CD4-positive, alpha-beta T cell treated with Interleukin-15 for 1 hour (primary cell): Measurements from ENCODE around the gene GTF2A1L.
"Not testable (repeated sequence)": the region's sequence is repeated elsewhere in the genome, so short reads cannot be mapped to it uniquely, and the experiment has no call there.

ENCODE experiments used
- DNase-seq: peaks from one replicate; pipeline ENCODE4 v3.0.0-alpha.2; 2020

GTF2A1L gene

DNA sequence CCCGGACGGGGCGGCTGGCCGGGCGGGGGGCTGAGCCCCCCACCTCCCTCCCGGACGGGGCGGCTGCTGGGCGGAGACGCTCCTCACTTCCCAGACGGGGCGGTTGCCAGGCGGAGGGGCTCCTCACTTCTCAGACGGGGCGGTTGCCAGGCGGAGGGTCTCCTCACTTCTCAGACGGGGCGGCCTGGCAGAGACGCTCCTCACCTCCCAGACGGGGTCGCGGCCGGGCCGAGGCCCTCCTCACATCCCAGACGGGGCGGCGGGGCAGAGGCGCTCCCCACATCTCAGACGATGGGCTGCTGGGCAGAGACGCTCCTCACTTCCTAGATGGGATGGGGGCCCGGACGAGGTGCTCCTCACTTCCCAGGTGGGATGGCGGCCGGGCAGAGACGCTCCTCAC, 3.1 kb upstream of the GTF2A1L start:
- not testable (repeated sequence) for DNase-seq

DNA sequence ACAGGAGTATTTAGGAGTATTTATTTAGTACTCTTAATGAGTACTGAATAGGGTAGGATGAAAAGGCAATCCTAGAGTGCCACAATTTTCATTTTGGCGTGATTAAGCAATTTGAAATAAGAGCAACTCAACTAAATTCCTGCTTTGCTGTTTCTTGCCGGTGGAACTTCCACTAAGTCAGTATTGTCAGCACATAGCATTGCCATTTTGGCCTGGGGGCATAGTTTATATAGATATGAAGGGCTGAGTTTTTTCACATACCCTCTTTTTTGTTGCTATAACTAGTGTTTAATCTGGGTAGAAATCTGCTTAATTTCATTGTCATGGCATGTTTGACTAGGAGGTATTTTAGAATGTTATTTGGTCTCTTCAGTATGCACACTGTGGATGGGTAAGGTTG, 1.9 kb downstream of the GTF2A1L start:
- no peak for DNase-seq

DNA sequence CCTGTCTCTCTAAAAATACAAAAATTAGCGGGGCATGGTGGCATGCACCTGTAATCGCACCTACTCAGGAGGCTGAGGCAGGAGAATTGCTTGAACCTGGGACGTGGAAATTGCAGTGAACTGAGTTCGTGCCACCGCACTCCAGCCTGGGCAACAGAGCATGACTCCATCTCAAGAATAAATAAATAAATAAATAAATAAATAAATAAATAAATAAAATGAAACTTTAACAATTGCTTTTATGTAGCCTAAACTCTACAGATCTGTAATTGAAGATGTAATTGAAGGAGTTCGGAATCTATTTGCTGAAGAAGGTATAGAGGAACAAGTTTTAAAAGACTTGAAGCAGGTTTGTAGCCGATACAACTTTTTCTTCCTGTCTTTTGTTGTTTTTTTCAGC, 2.9 kb downstream of the GTF2A1L start:
- DNase-seq = no peak

DNA sequence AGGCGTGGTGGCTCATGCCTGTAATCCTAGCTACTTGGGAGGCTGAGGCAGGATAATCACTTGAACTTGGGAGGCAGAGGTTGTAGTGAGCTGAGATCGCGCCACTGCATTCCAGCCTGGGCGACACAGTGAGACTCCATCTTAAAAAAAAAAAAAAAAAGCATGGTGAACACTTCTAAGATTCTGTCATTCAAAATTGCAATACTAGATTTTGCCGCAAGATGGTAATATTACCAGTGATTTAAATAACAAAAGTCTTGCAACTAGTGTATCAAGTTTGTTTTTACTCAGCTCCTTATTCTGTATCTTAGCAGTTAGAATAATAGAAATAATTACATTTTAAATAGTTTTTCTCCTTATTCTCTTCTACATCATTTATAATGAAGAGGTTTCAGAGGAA, 5.0 kb downstream of the GTF2A1L start:
- not testable (repeated sequence) for DNase-seq

DNA sequence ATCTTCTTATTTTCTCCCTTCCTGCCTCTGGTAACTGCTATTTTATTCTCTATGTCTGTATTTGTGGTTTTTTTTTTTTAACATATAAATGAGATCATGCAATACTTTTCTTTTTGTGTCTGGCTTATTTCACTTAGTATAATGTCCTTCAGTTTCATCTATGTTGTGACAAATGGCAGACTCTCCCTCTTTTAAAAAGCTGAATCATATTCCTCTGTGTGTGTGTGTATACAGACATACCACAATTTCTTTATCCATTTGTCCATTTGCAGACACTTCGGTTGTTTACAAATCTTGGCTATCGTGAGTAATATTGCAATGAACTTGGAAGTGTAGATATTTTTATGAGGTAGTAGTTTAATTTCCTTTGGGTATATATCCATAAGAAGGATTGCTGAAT, 7.0 kb downstream of the GTF2A1L start:
- no peak for DNase-seq

DNA sequence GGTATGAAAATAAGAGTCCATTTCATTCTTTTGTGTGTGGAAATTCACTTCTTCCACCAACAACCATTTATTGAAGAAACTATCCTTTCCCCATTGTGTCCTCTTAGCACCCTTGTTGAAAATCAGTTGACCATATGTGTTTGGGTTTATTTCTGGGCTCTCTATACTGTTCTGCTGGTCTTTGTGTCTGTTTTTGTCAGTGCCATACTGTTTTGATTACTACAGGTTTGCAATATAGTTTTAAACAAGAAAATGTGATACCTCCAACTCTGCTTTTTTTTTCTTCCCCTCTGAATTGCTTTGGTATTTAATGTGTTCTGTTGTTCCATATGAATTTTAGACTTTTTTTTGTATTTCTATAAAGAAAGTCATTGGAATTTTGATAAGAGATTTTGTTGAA, 8.4 kb downstream of the GTF2A1L start:
- DNase-seq = no peak

DNA sequence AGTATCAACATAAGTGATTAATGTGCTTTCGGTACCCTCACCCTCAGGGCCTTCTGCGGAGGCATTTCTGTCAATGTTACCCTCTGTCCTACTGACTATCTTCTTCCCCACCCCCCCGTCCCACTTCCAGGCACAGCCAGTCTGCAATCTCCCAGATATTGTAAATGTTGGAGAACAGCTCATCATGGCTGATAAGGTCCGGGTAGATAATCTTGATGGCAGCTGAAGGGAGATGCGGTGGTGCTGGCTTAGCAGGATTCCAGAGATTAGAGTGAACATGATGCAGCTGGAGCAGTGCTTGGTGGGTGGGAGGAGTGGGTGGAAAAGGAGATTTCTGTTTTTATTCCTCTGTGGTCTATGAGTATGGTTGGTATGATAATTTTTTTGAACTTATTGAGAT, 15.5 kb downstream of the GTF2A1L start:
- DNase-seq = no peak

DNA sequence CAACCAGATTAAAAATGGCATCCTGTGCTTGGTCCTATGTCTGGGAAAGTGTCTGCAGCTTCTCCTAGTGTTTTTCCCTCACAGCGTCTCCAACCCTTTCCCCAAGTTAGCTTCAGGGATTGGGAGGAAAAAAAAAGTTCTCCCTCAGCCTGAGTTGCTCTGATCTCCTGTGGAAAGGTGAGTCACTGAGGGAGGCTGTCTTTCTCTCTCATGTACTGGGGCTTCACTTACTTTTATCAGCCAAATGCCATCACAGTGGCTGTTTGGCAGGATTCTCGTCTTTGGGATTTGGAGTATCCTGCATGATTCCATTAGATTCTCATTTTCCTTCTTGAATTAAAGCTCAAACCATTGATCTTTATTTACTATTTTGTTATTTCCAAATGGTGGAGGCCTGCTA, 18.1 kb downstream of the GTF2A1L start:
- DNase-seq = no peak

DNA sequence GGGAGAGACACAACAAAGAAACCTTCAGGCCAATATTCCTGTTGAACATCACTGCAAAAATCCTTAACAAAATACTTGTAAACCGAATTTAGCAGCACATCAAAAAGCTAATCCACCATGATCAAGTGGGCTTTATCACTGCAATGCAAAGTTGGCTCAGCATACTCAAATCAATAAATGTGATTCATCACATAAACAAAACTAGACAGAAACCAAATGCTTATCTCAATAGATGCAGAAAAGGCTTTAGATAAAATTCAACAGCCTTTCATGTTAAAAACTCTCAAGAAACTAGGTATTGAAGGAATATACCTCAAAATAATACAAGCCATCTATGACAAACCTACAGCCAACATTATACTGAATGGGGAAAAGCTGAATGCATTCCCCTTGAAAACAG, 20.6 kb downstream of the GTF2A1L start:
- no peak for DNase-seq

DNA sequence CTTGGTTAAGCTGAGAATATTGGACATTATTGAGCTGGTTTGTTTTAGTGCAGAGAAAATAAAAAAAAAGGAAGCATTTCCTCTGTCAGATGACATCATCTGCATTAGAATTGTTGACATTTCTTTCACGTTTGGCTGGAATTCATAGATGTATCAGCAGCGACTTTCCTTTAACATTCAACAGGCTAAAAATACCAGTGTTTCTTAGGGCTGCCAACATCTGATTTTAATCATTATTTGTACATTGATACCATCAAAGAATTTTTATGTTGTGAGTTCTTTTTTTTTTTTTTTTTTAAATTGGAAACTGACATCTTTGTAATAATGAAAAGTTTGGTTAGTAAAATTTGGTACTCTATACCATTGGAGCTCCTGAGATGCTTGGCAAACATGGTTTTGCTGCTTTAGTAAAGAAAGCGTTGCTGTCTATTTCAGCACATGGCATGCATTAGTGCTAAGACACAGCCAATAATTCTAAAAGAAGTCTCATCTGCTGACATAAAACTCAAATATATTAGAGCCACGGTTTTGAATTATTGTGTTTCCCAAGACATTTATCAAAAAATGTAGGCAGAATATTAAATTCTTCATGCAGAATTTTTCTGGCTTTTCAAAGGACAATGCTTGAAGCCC, 33.6 kb downstream of the GTF2A1L start:
- no peak for DNase-seq

DNA sequence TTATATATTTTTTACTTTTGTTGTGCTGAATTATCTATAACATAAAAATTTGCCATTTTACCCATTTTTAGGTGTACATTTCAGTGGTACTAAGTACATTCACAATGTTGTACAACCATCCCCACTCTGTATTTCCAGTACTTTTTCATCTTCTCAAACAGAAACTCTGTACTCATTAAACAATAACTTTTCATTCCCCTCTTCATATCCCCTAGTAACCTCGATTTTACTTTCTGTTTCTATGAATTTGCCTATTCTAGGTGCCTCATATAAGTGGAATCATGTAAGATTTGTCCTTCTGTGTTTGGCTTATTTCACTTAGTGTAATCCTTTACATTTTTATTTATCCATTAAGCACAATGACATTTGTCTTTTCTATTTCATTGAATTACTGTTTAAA, 51.3 kb downstream of the GTF2A1L start:
- DNase-seq = no peak

DNA sequence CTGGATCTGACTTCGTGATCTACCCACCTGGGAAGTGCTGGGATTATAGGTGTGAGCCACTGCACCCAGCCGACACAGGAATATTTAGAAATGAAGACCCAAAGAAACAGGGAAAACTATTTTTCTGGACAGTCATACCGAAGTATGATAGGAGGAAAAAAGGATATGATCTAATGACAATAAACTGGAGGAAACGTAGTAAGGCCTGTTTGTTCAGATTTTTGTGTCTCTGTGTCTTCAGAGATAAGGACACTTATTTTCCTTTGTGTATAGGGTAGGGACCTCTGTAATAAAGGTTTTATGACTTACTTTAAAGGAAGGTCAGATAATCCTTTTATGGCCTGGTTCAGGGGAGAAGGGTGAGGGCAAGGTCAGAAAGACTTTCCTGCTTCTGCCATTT, 55.9 kb downstream of the GTF2A1L start:
- DNase-seq = no peak

DNA sequence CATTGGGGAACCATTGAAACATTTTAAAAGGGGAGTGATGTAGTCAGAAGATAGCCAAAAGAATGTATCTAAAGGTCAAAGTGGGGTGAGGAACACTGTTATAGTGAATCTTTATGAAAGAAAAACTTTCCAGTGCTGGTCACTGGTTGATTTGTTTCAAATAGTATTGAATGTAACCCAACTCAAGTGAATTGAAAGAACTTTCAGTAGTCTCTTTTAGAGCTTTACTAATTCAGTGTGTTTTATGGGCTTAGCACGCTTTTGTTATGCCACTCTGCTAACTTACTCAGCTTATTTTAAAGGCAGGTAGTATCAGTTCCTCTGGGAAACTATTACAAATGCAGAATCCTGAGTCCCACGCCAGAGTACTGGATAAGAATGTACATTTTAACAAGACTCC, 57.3 kb downstream of the GTF2A1L start:
- DNase-seq = no peak

DNA sequence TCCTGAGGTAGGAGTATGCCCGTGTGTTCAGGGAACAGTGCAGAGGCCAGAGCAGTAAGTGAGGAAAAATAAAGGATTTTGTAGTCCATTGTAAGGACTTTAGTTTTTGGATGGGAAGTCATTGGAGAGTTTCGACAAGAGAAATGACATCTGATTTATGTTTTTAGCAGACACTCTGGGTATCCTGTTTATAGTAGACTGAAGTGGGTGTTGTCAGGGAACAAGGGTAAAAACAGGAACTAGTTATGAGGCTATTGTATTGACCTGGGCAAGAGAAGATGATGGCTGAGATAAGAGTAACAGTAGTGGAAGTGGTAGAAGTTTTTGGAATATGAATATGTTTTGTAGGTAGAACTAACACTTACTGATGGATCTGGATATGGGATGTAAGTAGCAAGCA, 59.8 kb downstream of the GTF2A1L start:
- no peak for DNase-seq

DNA sequence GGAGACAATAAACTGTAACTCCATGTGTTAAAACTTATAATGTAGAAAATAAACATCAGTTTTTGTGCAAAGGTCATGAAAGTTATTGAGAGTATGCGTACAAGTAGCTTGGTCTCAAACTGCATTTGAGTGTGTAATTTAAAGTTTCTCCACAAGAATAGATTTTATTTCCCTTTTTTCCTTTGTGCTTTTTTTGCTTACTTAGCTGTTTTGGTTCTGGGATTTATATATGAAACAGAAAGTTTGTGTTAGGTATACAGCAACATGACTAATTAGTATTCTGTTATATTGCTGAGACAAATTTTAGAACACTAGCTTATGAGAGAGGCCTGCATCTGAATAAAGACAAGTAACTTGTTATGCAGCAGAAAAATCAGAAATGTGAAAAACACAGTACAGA, 67.5 kb downstream of the GTF2A1L start:
- no peak for DNase-seq

DNA sequence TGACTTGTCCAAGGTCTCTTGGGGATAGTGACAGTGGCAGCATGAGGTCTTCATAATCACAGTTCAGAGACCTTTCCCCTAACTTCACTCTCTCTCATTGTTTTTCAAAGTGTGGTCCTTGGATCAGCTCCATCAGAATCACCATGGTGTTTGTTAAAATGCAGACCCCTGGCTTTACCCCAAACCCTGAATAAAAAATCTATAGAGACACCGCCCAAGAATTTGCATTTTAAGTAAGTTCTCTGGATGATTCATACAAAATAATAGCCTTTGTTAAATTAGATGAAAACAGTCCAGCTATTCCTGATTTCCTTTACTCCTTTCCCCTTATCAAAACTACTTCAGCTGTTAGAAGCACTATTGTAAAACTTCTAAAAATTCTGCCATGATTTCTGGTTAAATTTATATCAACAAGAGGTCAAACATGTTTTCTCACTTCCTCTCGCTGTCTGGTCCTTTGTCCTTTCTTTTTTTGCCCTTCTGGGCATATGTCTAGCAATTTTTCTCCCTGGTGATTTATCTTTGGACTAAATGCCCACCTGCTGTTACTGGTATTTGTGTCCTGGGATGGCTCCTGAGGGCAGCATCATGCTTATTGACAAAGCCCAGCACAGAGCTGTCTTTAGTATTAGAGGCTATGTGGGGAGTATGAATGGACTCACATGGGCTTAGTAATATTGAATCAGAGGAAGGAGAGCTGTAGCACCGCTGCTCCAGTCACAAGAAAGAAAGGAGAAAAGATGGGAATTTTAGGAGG, 74.5 kb downstream of the GTF2A1L start:
- DNase-seq = no peak

DNA sequence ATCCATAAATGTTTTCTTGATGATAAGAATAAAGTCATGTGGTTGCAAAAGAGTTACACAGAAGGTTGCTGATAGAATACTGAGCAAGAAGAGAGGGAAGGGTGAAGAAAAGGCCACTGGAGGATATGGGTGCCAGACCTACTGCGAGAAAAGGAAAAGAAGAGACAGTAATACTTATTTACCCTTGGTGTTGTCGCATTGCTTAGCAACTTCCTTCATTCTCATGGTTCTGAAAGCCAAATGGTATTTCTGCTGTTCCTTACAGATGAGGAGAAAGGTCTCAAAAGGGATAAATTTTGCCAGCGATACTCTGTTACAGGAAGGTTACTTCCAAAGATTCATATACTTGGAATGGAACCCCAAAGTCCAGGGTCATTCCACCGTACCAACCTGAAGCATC, 75.4 kb downstream of the GTF2A1L start:
- DNase-seq = no peak

DNA sequence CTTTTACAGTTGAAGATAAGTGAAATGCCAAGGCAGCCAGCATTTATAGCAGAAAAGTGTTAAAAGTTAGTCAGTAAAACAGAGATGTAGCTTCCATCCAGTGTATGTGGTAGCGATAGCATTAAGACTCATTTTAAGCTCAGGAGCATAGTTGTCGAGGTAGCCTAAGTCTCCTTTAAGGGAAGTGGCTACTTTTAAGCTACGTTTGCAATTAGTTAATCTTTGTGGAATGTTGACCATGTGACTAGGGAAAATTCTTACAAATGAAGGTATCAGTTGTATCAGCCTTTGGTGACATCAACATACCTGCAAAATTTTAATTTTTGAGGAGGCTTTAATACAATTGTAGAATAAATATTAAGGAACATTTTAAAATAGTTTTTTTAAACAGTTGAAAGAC, 76.0 kb downstream of the GTF2A1L start:
- no peak for DNase-seq

DNA sequence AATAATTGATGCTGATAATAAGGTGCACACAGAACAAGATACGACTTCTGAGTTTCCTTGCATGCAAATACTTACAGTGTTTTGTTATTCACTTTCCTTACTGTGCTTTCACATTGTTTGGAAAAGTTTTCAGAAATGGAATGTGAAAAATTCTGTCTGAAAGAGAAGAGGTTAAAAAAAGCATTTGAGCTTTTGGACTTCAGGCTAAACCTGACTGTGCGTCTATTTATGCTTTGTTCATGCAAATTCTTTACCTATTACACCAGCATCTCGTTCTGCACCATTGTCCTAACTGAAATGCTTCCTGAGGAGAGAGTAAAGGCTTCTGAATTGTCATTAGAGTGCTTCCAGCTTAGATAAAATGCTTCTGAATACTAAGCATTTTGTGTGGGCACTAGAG, 76.5 kb downstream of the GTF2A1L start:
- no peak for DNase-seq

DNA sequence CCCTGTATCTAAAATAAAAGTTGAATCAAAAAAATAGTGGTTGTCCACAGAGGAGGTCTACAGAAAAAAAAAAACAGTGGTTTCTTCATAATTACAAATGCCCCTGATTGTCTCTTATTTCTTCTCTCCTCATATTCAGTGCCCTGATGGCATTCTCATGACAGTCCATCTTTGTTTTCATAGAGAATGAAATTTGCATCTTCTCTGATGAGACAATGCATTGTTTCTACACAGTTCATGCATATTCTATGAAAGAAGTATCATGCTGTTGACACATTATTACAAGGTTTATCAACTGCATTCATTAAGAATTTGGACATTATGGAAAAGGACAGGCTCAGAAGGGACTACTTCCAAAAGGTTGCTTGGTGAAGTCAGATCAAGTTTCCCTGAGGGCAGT, 78.3 kb downstream of the GTF2A1L start:
- no peak for DNase-seq

DNA sequence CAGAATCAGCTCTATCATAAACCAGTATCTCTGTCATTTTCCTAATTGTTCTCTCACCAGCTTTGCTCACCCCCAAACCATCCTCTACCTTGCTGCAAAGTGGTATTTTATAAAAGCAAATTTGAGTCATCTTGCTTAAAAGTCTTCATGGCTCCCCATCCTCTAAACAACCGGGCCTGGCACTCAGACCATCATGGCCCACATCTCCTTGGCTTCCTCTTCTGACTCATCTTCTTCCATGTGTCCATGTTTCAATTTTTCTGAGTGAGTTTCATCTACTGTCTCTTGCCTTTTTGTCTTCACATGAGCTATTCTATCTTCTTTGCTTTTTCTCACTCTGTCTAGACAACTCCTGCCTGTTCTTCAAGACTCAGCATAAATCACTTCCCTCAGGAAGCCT, 79.2 kb downstream of the GTF2A1L start:
- DNase-seq = no peak

DNA sequence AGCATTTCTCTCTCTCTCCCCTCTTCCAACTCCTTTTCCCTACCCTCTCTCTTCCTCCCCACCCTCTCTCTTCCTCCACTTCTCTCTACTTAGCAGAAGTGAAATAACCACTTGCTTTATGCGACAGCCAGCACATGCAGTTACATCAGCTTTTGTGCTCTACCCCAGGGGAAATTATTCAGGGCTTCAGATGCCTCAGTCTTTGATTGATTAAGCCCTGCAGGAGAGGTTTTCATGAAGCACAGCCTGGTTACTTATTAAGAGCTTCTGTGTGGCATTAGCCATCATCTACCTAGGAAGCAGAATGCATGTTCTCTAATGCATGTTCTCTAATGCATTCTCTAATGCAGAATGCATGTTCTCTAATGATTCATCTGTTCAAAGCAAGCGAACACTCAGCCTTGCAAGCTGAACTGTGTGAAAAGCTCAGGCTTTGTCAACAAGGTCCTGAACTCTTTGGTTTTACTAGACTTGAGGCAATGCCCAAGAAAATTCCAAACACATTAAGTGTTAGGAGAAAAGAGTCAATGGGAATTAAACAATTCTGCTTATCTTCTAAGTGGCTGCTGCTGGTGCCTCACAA, 81.8 kb downstream of the GTF2A1L start:
- DNase-seq = no peak

DNA sequence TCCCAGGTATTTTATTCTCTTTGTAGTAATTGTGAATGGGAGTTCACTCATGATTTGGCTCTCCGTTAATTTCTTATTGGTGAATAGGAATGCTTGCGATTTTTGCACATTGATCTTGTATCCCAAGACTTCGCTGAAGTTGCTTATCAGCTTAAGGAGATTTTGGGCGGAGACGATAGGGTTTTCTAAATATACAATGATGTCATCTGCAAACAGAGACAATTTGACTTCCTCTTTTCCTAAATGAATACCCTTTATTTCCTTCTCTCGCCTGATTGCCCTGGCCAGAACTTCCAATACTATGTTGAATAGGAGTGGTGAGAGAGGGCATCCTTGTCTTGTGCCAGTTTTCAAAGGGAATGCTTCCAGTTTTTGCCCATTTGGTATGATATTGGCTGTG, 86.0 kb downstream of the GTF2A1L start:
- not testable (repeated sequence) for DNase-seq

DNA sequence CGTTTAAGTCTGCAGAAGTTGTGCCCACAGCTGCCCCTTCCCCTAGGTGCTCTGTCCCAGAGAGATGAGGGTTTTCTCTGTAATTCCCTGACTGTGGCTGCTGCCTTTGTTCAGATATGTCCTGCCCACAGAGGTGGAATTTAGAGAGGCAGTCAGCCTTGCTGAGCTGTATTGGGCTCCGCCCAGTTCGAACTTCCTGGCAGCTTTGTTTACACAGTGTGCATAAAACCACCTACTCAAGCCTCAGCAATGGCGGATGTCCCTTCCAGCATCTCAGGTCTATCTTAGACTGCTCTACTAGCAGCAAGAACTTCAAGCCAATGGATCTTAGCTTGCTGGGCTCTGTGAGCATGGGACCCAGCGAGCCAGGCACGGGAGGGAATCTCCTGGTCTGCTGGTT, 89.8 kb downstream of the GTF2A1L start:
- DNase-seq = no peak
